GM23338 (cell line): ENCODE measurements around the gene CYTH1. TPM values are rescaled to one million over a fixed set of nuclear protein-coding genes. Genes with fewer than 3 reads are reported as not detected.
A peak's percentile ranks its signal among the peaks of the same experiment; 100 is the strongest.

Experiments used
- ATAC-seq: fragments of 200-7000 bp; cut with Tn5 transposase; 3 replicates; pipeline ENCODE4 v1.9.1; 2020
- DNase-seq: peaks from one replicate; pipeline ENCODE4 v3.0.0-alpha.2; 2015; ENCODE audit warnings: low spot score
- H2AFZ ChIP-seq: fragments of 200-600 bp; sonication (generic); 2 replicates; pipeline ENCODE4 v1.8.0; 2016; ENCODE audit warnings: antibody characterized with exemption, mild to moderate bottlenecking, moderate library complexity
- H3F3A ChIP-seq: fragments of 200-600 bp; sonication (generic); replicated peaks from 2 replicates; pipeline ENCODE4 v1.8.0; 2017; ENCODE audit warnings: antibody characterized with exemption, mixed run types, low read depth
- H3K27ac ChIP-seq: fragments of 200-600 bp; sonication (generic); 2 replicates; pipeline ENCODE4 v1.6.1; 2016; ENCODE audit warnings: low read depth
- H3K27me3 ChIP-seq: fragments of 200-600 bp; sonication (generic); 2 replicates; pipeline ENCODE4 v1.8.0; 2016; ENCODE audit warnings: mild to moderate bottlenecking, mixed run types, moderate library complexity; ENCODE audit not compliant: insufficient read depth
- H3K36me3 ChIP-seq: fragments of 200-600 bp; sonication (generic); 2 replicates; pipeline ENCODE4 v1.8.0; 2016; ENCODE audit warnings: mild to moderate bottlenecking; ENCODE audit not compliant: insufficient read depth
- H3K4me1 ChIP-seq: fragments of 200-600 bp; sonication (generic); 2 replicates; pipeline ENCODE4 v1.8.0; 2016; ENCODE audit warnings: mild to moderate bottlenecking, moderate library complexity; ENCODE audit not compliant: insufficient read depth
- H3K4me2 ChIP-seq: fragments of 200-600 bp; sonication (generic); 2 replicates; pipeline ENCODE4 v1.7.1; 2017; ENCODE audit warnings: mixed run types
- H3K4me3 ChIP-seq: fragments of 200-600 bp; sonication (generic); 2 replicates; pipeline ENCODE4 v1.6.1; 2016; ENCODE audit warnings: mixed run types
- H3K79me2 ChIP-seq: fragments of 200-600 bp; sonication (generic); replicated peaks from 2 replicates; pipeline ENCODE4 v1.8.0; 2017; ENCODE audit warnings: mild to moderate bottlenecking; ENCODE audit not compliant: insufficient read depth
- H3K9me2 ChIP-seq: fragments of 200-600 bp; sonication (generic); 2 replicates; pipeline ENCODE4 v1.8.0; 2017; ENCODE audit not compliant: insufficient read depth
- H4K20me1 ChIP-seq: fragments of 200-600 bp; sonication (generic); replicated peaks from 2 replicates; pipeline ENCODE4 v1.8.0; 2017; ENCODE audit warnings: mild to moderate bottlenecking; ENCODE audit not compliant: insufficient read depth
- H3K27ac Mint-ChIP-seq: 2 replicates; pipeline ENCODE4 v1.8.0; 2020; ENCODE audit warnings: inconsistent platforms, mild to moderate bottlenecking, moderate library complexity, mixed read lengths
- H3K27me3 Mint-ChIP-seq: 3 replicates; pipeline ENCODE4 v1.8.0; 2022; ENCODE audit warnings: low read depth, mild to moderate bottlenecking, moderate library complexity, mixed read lengths, inconsistent platforms; ENCODE audit not compliant: insufficient read depth, poor library complexity
- H3K36me3 Mint-ChIP-seq: 3 replicates; pipeline ENCODE4 v1.8.0; 2021; ENCODE audit warnings: low read depth, mild to moderate bottlenecking, inconsistent platforms, moderate library complexity, mixed read lengths
- H3K4me1 Mint-ChIP-seq: 3 replicates; pipeline ENCODE4 v1.8.0; 2020; ENCODE audit warnings: mild to moderate bottlenecking, inconsistent platforms, mixed read lengths
- H3K4me3 Mint-ChIP-seq: 3 replicates; pipeline ENCODE4 v1.8.0; 2021; ENCODE audit warnings: moderate library complexity, mild to moderate bottlenecking, inconsistent platforms, mixed read lengths
- H3K9me3 Mint-ChIP-seq: 3 replicates; pipeline ENCODE4 v1.8.0; 2020; ENCODE audit warnings: moderate library complexity, mild to moderate bottlenecking, inconsistent platforms, mixed read lengths
- CREB1 ChIP-seq: fragments of 250-450 bp; sonication (Bioruptor Pico); IDR thresholded peaks from 2 replicates; pipeline ENCODE4 v1.5.0; 2020; ENCODE audit warnings: low read depth, mild to moderate bottlenecking, moderate library complexity
- EZH2phosphoT487 ChIP-seq: fragments of 200-600 bp; sonication (generic); IDR thresholded peaks from one replicate; pipeline ENCODE4 v1.8.1; 2018; ENCODE audit warnings: antibody characterized with exemption; ENCODE audit not compliant: unreplicated experiment
- JUNB ChIP-seq: IDR thresholded peaks from one replicate; pipeline ENCODE4 v1.6.1; 2016; ENCODE audit warnings: antibody characterized with exemption; ENCODE audit not compliant: unreplicated experiment
- ZNF114 ChIP-seq: fragments of 250-450 bp; sonication (Bioruptor Pico); IDR thresholded peaks from 2 replicates; pipeline ENCODE4 v1.5.0; 2020; ENCODE audit warnings: mild to moderate bottlenecking, moderate library complexity
- polyA plus RNA-seq: library from polyadenylated mRNA; unstranded; fragments of >200 nt; fragmentation: Nextera tagmentation; extraction: Ambion mirVana; gene quantifications from 2 replicates; pipeline ENCODE4 v1.2.1, GENCODE V29; 2016
- total RNA-seq: library from RNA; depleted of rRNA; stranded (reverse); fragments of >200 nt; shearing (Covaris generic); gene quantifications from 2 replicates; pipeline ENCODE4 v1.2.3, GENCODE V29; 2014
- TF ChIP-seq, protein P1 (sequence below): fragments of 250-450 bp; sonication (Bioruptor Pico); IDR thresholded peaks from 2 replicates; pipeline ENCODE4 v1.5.0; 2020; ENCODE audit warnings: mild to moderate bottlenecking, moderate library complexity
- TF ChIP-seq, protein P2 (sequence below): IDR thresholded peaks from 2 replicates; pipeline ENCODE4 v1.6.1; 2016; ENCODE audit warnings: antibody characterized with exemption
- TF ChIP-seq, protein P3 (sequence below): IDR thresholded peaks from one replicate; pipeline ENCODE4 v1.6.1; 2018; ENCODE audit warnings: antibody characterized with exemption; ENCODE audit not compliant: unreplicated experiment

CYTH1 gene
- total and polyA plus RNA-seq, 2 experiments from 2014 or later: 13.8 to 14.5 TPM

DNA sequence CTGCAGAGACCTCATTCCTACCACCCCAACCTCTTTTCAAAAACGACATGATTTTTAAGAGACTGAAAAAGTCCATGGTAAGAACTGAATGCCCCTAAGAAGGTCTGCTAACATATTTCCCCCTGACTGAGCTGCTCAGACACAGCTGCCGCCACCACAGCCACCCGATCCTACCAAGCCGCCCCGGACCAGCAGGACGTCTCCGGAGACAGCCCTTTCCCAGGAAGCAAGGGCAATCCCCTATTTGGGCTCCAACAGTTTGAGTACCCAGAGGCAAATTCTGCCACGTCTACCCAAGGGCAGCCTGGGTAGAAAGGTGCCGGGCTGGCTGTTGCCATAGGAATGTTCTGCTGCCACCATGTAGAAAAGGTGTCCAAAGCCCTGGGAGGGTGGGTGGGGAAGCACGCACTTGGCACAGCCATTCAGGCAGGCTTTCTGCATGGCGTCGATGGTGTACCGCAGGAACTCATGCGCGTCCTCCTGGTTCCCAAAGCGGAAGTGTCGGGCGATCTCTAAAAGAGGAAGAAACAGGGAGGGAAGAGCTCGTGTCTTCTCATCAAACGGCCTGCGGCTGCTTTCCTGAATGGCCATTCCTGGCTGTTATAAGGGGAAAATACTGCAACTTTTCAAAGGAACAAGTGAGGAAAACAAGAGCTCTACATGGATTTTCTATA, 44.9 kb upstream of the CYTH1 start (continued):
- TF ChIP-seq JUNB: no peak
- TF ChIP-seq, protein P1, sequence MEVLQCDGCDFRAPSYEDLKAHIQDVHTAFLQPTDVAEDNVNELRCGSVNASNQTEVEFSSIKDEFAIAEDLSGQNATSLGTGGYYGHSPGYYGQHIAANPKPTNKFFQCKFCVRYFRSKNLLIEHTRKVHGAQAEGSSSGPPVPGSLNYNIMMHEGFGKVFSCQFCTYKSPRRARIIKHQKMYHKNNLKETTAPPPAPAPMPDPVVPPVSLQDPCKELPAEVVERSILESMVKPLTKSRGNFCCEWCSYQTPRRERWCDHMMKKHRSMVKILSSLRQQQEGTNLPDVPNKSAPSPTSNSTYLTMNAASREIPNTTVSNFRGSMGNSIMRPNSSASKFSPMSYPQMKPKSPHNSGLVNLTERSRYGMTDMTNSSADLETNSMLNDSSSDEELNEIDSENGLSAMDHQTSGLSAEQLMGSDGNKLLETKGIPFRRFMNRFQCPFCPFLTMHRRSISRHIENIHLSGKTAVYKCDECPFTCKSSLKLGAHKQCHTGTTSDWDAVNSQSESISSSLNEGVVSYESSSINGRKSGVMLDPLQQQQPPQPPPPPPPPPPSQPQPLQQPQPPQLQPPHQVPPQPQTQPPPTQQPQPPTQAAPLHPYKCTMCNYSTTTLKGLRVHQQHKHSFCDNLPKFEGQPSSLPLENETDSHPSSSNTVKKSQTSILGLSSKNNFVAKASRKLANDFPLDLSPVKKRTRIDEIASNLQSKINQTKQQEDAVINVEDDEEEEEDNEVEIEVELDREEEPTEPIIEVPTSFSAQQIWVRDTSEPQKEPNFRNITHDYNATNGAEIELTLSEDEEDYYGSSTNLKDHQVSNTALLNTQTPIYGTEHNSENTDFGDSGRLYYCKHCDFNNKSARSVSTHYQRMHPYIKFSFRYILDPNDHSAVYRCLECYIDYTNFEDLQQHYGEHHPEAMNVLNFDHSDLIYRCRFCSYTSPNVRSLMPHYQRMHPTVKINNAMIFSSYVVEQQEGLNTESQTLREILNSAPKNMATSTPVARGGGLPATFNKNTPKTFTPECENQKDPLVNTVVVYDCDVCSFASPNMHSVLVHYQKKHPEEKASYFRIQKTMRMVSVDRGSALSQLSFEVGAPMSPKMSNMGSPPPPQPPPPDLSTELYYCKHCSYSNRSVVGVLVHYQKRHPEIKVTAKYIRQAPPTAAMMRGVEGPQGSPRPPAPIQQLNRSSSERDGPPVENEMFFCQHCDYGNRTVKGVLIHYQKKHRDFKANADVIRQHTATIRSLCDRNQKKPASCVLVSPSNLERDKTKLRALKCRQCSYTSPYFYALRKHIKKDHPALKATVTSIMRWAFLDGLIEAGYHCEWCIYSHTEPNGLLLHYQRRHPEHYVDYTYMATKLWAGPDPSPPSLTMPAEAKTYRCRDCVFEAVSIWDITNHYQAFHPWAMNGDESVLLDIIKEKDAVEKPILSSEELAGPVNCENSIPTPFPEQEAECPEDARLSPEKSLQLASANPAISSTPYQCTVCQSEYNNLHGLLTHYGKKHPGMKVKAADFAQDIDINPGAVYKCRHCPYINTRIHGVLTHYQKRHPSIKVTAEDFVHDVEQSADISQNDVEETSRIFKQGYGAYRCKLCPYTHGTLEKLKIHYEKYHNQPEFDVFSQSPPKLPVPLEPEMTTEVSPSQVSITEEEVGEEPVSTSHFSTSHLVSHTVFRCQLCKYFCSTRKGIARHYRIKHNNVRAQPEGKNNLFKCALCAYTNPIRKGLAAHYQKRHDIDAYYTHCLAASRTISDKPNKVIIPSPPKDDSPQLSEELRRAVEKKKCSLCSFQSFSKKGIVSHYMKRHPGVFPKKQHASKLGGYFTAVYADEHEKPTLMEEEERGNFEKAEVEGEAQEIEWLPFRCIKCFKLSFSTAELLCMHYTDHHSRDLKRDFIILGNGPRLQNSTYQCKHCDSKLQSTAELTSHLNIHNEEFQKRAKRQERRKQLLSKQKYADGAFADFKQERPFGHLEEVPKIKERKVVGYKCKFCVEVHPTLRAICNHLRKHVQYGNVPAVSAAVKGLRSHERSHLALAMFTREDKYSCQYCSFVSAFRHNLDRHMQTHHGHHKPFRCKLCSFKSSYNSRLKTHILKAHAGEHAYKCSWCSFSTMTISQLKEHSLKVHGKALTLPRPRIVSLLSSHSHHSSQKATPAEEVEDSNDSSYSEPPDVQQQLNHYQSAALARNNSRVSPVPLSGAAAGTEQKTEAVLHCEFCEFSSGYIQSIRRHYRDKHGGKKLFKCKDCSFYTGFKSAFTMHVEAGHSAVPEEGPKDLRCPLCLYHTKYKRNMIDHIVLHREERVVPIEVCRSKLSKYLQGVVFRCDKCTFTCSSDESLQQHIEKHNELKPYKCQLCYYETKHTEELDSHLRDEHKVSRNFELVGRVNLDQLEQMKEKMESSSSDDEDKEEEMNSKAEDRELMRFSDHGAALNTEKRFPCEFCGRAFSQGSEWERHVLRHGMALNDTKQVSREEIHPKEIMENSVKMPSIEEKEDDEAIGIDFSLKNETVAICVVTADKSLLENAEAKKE (CRISPR knock-in tag): no peak
- no peak for TF ChIP-seq EZH2phosphoT487
- no peak for TF ChIP-seq CREB1 (CRISPR knock-in tag)

DNA sequence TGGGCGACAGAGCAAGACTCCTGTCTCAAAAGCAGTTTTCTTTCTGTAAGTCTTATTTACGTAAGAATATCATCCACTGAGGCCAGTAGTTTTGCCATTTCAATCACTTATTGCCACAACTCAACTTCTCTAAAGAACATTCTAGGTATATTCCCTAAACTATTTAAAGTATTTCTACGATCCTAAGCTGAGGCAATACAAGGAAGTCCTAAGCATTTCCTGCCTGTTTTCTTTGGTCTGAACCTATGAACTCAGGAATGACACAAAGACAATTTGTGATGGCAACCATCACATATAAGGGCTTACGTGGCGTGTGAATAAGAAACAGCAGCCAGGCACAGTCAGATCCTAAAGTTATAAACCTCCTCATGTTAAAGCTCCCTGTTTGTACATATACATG, 44.3 kb upstream of the CYTH1 start:
- peaks cover 87% of the 10 kb centered on the region for H3K36me3 Mint-ChIP-seq
- Histone ChIP-seq H3F3A (no peaks in the 10 kb centered on the region), H4K20me1 (peaks cover 52% of the 10 kb centered on the region), H3K4me2 (no peak overlapping the region), H3K27me3 (no peaks in the 10 kb centered on the region), H3K27ac (0 out of 2 replicates have a peak overlapping the region, but pooled peaks have one; percentile 50), H3K4me1 (no peaks in the 10 kb centered on the region), H3K36me3 (peaks cover 48% of the 10 kb centered on the region), H3K4me3 (no peak overlapping the region), H3K9me2 (no peaks in the 10 kb centered on the region), H2AFZ (no peak overlapping the region), H3K79me2 (peaks cover 38% of the 10 kb centered on the region)
- no peak overlapping the region for H3K27ac Mint-ChIP-seq
- no peaks in the 10 kb centered on the region for H3K4me1 Mint-ChIP-seq
- H3K27me3 Mint-ChIP-seq: peaks cover 1% of the 10 kb centered on the region
- DNase-seq: no peak
- no peaks in the 10 kb centered on the region; the same call in 2 of the 3 replicates for H3K9me3 Mint-ChIP-seq
- no peak overlapping the region for H3K4me3 Mint-ChIP-seq
- no peak for ATAC-seq
- TF ChIP-seq, protein P2, sequence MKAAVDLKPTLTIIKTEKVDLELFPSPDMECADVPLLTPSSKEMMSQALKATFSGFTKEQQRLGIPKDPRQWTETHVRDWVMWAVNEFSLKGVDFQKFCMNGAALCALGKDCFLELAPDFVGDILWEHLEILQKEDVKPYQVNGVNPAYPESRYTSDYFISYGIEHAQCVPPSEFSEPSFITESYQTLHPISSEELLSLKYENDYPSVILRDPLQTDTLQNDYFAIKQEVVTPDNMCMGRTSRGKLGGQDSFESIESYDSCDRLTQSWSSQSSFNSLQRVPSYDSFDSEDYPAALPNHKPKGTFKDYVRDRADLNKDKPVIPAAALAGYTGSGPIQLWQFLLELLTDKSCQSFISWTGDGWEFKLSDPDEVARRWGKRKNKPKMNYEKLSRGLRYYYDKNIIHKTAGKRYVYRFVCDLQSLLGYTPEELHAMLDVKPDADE: no peak
- TF ChIP-seq ZNF114: no peak
- TF ChIP-seq, protein P3, sequence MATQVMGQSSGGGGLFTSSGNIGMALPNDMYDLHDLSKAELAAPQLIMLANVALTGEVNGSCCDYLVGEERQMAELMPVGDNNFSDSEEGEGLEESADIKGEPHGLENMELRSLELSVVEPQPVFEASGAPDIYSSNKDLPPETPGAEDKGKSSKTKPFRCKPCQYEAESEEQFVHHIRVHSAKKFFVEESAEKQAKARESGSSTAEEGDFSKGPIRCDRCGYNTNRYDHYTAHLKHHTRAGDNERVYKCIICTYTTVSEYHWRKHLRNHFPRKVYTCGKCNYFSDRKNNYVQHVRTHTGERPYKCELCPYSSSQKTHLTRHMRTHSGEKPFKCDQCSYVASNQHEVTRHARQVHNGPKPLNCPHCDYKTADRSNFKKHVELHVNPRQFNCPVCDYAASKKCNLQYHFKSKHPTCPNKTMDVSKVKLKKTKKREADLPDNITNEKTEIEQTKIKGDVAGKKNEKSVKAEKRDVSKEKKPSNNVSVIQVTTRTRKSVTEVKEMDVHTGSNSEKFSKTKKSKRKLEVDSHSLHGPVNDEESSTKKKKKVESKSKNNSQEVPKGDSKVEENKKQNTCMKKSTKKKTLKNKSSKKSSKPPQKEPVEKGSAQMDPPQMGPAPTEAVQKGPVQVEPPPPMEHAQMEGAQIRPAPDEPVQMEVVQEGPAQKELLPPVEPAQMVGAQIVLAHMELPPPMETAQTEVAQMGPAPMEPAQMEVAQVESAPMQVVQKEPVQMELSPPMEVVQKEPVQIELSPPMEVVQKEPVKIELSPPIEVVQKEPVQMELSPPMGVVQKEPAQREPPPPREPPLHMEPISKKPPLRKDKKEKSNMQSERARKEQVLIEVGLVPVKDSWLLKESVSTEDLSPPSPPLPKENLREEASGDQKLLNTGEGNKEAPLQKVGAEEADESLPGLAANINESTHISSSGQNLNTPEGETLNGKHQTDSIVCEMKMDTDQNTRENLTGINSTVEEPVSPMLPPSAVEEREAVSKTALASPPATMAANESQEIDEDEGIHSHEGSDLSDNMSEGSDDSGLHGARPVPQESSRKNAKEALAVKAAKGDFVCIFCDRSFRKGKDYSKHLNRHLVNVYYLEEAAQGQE: no peak
